ENCODE results near the gene ATP2B2.

DNA sequence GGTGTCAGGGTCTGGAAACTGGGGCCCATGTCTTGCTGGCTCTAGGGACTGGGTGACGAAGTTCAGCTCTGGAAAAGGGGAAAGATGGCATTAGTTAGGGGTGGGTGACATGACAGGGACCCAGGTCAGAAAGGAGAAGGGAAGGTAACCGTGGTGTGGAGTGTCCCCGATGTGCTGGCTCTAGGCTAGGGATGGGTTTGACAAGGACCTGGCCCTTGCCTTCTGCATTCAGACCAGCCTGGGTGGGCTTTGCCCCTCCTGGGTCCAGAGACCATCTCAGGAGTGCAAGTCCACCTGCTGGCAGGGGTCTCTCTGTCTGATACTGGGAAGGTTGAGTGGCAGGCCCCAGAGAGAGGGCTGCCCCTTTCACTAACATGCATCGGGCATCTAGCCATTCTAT lies 28.7 kb upstream of the ATP2B2 start:
- TF ChIP-seq, protein P1, sequence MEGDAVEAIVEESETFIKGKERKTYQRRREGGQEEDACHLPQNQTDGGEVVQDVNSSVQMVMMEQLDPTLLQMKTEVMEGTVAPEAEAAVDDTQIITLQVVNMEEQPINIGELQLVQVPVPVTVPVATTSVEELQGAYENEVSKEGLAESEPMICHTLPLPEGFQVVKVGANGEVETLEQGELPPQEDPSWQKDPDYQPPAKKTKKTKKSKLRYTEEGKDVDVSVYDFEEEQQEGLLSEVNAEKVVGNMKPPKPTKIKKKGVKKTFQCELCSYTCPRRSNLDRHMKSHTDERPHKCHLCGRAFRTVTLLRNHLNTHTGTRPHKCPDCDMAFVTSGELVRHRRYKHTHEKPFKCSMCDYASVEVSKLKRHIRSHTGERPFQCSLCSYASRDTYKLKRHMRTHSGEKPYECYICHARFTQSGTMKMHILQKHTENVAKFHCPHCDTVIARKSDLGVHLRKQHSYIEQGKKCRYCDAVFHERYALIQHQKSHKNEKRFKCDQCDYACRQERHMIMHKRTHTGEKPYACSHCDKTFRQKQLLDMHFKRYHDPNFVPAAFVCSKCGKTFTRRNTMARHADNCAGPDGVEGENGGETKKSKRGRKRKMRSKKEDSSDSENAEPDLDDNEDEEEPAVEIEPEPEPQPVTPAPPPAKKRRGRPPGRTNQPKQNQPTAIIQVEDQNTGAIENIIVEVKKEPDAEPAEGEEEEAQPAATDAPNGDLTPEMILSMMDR (IDR thresholded peaks at IDR 0.05), result no peak
- no peak for TF ChIP-seq POLR2A (IDR thresholded peaks at IDR 0.05)
